Measurements from ENCODE around the gene CCDC93.

Gene CCDC93

DNA sequence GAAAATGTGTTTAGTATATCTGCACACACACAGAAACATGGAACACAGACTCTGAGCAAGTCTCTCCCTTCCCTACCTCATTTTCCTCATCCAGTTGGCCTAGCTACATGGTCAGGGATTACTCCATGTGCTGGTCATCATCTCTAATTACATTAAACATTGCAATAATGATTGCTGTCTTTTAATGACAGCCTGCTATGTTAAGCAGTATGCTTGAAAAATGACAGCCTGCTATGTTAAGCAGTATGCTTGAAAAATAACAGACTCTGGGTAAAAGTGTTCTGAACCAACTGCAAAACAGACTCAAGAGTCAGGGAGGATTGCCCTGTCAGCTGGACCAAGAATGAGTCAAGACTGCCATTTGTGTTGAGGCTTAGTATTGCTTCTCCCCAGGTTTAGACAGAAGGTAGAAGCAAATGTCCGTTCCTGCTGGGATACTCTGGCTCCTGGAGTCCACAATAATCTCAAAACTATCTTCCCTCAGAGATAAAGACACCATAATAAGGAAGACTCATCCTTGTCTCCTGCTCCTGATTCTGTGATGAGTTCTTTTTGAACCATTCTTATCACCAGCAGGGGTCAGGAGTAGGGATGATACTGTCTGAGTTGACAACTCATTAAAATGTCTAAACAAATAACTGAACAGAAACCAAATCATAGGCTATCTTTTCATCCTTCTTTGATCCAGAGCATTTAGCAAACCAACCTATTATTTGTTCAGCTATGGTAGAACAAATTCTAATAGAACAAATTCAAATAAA, 57.7 kb downstream of the CCDC93 start (continued):
- TF ChIP-seq, protein P1, sequence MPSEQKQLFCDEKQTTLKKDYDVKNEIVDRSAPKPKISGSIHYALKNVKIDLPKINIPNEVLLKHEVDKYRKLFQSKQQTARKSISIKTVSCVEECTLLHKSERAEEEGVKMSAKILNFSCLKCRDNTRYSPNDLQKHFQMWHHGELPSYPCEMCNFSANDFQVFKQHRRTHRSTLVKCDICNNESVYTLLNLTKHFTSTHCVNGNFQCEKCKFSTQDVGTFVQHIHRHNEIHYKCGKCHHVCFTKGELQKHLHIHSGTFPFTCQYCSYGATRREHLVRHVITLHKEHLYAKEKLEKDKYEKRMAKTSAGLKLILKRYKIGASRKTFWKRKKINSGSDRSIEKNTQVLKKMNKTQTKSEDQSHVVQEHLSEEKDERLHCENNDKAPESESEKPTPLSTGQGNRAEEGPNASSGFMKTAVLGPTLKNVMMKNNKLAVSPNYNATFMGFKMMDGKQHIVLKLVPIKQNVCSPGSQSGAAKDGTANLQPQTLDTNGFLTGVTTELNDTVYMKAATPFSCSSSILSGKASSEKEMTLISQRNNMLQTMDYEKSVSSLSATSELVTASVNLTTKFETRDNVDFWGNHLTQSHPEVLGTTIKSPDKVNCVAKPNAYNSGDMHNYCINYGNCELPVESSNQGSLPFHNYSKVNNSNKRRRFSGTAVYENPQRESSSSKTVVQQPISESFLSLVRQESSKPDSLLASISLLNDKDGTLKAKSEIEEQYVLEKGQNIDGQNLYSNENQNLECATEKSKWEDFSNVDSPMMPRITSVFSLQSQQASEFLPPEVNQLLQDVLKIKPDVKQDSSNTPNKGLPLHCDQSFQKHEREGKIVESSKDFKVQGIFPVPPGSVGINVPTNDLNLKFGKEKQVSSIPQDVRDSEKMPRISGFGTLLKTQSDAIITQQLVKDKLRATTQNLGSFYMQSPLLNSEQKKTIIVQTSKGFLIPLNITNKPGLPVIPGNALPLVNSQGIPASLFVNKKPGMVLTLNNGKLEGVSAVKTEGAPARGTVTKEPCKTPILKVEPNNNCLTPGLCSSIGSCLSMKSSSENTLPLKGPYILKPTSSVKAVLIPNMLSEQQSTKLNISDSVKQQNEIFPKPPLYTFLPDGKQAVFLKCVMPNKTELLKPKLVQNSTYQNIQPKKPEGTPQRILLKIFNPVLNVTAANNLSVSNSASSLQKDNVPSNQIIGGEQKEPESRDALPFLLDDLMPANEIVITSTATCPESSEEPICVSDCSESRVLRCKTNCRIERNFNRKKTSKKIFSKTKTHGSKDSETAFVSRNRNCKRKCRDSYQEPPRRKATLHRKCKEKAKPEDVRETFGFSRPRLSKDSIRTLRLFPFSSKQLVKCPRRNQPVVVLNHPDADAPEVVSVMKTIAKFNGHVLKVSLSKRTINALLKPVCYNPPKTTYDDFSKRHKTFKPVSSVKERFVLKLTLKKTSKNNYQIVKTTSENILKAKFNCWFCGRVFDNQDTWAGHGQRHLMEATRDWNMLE (tag by site-specific recombination; conservative IDR thresholded peaks at IDR 0.05; ENCODE audit: low read depth), result no peak
- no peak for TF ChIP-seq YY2 (tag by site-specific recombination; IDR thresholded peaks at IDR 0.05)

DNA sequence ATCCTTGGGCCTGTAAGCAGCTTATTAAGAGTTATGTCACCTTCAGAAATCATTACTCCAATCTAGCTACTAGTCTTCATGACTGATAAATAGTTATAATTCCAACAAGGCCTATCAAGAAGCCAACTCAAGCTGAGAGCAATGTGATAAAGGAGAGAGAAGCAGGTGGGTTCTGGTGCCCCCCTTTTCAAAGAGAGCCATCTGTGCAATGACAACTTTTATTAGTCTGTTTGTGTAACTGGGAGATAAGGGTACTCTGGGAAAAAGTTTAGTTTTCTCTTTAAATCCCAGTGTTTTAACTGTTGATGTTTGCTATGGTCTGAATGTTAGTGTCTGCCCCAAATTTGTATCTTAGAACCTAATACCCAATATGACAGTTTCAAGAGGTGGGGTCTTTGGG, 60.6 kb downstream of the CCDC93 start:
- Histone ChIP-seq H3K4me1 (ENCODE audit: control insufficient read depth, insufficient read depth, low read length) (no peaks in the 10 kb centered on the region), H3K27ac (ENCODE audit: extremely low read depth, low read depth, low read length) (no peak overlapping the region), H3K9me3 (ENCODE audit: control insufficient read depth, insufficient read depth, low read depth, low read length) (no peaks in the 10 kb centered on the region), H3K36me3 (ENCODE audit: control insufficient read depth in 2 of 2, insufficient read depth in 1 of 2, low read length in 2 of 2) (peaks cover 34 to 87% of the 10 kb centered on the region in 2 experiments), H3K4me3 (ENCODE audit: low read depth, low read length) (no peak overlapping the region)
- ChIA-PET CTCF (no interaction called here), POLR2A (no interaction called here)
- no peak for TF ChIP-seq ZBTB48 (tag by site-specific recombination; IDR thresholded peaks at IDR 0.05)
- no peak for TF ChIP-seq ZNF292 (tag by site-specific recombination; IDR thresholded peaks at IDR 0.05; ENCODE audit: borderline replicate concordance, low read depth)
- TF ChIP-seq MYNN (tag by site-specific recombination; IDR thresholded peaks at IDR 0.05; ENCODE audit: borderline replicate concordance), result no peak
- TF ChIP-seq, protein P2, sequence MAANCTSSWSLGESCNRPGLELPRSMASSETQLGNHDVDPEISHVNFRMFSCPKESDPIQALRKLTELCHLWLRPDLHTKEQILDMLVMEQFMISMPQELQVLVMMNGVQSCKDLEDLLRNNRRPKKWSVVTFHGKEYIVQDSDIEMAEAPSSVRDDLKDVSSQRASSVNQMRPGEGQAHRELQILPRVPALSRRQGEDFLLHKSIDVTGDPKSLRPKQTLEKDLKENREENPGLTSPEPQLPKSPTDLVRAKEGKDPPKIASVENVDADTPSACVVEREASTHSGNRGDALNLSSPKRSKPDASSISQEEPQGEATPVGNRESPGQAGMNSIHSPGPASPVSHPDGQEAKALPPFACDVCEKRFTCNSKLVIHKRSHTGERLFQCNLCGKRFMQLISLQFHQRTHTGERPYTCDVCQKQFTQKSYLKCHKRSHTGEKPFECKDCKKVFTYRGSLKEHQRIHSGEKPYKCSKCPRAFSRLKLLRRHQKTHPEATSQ (tag by site-specific recombination; IDR thresholded peaks at IDR 0.05), result no peak
- no peak for TF ChIP-seq ZNF341 (tag by site-specific recombination; IDR thresholded peaks at IDR 0.05; ENCODE audit: low read depth)
- TF ChIP-seq, protein P3, sequence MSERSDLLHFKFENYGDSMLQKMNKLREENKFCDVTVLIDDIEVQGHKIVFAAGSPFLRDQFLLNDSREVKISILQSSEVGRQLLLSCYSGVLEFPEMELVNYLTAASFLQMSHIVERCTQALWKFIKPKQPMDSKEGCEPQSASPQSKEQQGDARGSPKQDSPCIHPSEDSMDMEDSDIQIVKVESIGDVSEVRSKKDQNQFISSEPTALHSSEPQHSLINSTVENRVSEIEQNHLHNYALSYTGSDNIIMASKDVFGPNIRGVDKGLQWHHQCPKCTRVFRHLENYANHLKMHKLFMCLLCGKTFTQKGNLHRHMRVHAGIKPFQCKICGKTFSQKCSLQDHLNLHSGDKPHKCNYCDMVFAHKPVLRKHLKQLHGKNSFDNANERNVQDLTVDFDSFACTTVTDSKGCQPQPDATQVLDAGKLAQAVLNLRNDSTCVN (tag by site-specific recombination; optimal IDR thresholded peaks at IDR 0.05), result no peak

- peaks cover 33 to 89% of the 10 kb centered on the region in 2 experiments for H3K36me3 ChIP-seq (ENCODE audit: control insufficient read depth in 2 of 2, insufficient read depth in 1 of 2, low read length in 2 of 2)
- TF ChIP-seq ZNF777 (tag by site-specific recombination; IDR thresholded peaks at IDR 0.05; ENCODE audit: borderline replicate concordance), result no peak
- no peak for TF ChIP-seq SETDB1 (IDR thresholded peaks at IDR 0.05; ENCODE audit: insufficient read length, low read length)
- no peak for TF ChIP-seq ZNF626 (tag by site-specific recombination; IDR thresholded peaks at IDR 0.05)
- TF ChIP-seq BCL6B (tag by site-specific recombination; IDR thresholded peaks at IDR 0.05), result no peak
- no peak for TF ChIP-seq ZNF140 (tag by site-specific recombination; IDR thresholded peaks at IDR 0.05)
- TF ChIP-seq ZNF239 (tag by site-specific recombination; IDR thresholded peaks at IDR 0.05), result no peak
- TF ChIP-seq AEBP2 (tag by site-specific recombination; IDR thresholded peaks at IDR 0.05; ENCODE audit: borderline replicate concordance), result no peak
- TF ChIP-seq SP2 (tag by site-specific recombination; IDR thresholded peaks at IDR 0.05), result no peak
- no peak for TF ChIP-seq ZNF155 (tag by site-specific recombination; IDR thresholded peaks at IDR 0.05)
- no peak for TF ChIP-seq FEZF1 (tag by site-specific recombination; IDR thresholded peaks at IDR 0.05)
- TF ChIP-seq ZNF596 (tag by site-specific recombination; IDR thresholded peaks at IDR 0.05), result no peak
- no peak for TF ChIP-seq SP3 (tag by site-specific recombination; IDR thresholded peaks at IDR 0.05)
- TF ChIP-seq, protein P2 (tag by site-specific recombination; IDR thresholded peaks at IDR 0.05), result no peak
These were observed 61.2 kb downstream of the CCDC93 start for GRCh38 chr2:117952701-117953100.

More at GRCh38 chr2:117952701-117953100, 61.2 kb downstream of the CCDC93 start:
- ChIA-PET CTCF (no interaction called here), POLR2A (no interaction called here)
- Histone ChIP-seq H3K9me3 (ENCODE audit: control insufficient read depth, insufficient read depth, low read depth, low read length) (no peaks in the 10 kb centered on the region), H3K27ac (ENCODE audit: extremely low read depth, low read depth, low read length) (no peak overlapping the region), H3K4me1 (ENCODE audit: control insufficient read depth, insufficient read depth, low read length) (no peaks in the 10 kb centered on the region), H3K4me3 (ENCODE audit: low read depth, low read length) (no peak overlapping the region)
